ENCODE measurements around the gene RARS1. TPM values are rescaled to one million over a fixed set of nuclear protein-coding genes. Genes with fewer than 3 reads are reported as not detected.

RARS1 gene
- total and polyA plus RNA-seq, 7 donors, result 27.2 to 69.3 (median 39.6) TPM

DNA sequence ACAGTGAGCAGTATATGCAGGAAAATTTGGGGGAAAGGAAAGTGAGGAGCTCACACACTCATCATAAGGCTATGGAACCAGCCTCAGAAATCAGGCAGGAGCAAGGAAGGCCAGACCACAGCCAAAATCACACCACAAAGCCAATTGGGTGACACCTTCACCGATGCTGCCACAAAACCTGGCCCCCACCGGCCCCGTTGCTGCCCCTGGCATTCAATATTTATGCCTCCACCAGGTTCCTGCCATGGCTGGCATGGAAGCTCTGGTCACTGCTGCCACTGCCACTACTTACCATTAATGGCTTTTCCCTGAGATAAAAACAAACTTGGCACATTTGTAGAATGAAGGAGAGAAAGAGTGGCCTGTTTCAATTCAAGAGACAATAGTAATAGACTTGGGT, 28.7 kb upstream of the RARS1 start:
- Histone ChIP-seq H3K4me3 (no peak overlapping the region), H3K27me3 (ENCODE audit: insufficient read depth in 3 of 3, low read length in 2 of 3) (peaks cover 0 to 4% (median 0%) of the 10 kb centered on the region in 3 donors), H3K9me3 (no peaks in the 10 kb centered on the region), H3K4me1 (no peaks in the 10 kb centered on the region), H3K27ac (no peak overlapping the region), H3K36me3 (ENCODE audit: insufficient read depth in 1 of 2, low read depth in 1 of 2) (no peaks in the 10 kb centered on the region)
- TF ChIP-seq CTCF (IDR thresholded peaks at IDR 0.05), result no peak
- DNase-seq (no peak), ATAC-seq (no peak)
- intact Hi-C loops (cut with DNase I), result no loop called here
- WGBS, 3 donors, result 92 to 100% (median 96%) methylated on average over 3 of the region's 3 CpGs

DNA sequence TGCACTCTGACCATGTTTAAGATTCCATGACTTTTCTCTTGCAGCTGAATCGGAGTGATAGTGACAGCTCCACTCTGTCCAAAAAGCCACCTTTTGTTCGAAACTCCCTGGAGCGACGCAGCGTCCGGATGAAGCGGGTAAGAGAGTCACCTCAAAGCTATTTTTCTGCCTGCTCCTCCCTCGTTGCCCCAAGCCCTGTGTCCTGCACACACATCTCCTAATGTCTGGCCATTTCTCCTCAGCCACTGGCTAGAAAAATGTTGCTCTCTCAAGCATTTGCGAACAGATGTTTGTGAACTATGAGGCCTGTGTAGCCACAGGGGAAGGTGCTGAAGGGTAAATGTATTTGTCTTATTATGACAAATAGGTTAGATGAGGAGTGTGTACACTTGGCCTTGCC, 25.7 kb upstream of the RARS1 start:
- ATAC-seq (no peak), DNase-seq (no peak)
- intact Hi-C loops (cut with DNase I), result no loop called here
- 86 to 92% (median 90%) methylated on average over 9 of the region's 9 CpGs for WGBS, 3 donors
- Histone ChIP-seq H3K9me3 (no peaks in the 10 kb centered on the region), H3K4me3 (no peak overlapping the region), H3K36me3 (ENCODE audit: insufficient read depth in 1 of 2, low read depth in 1 of 2) (no peaks in the 10 kb centered on the region), H3K4me1 (no peaks in the 10 kb centered on the region), H3K27ac (no peak overlapping the region), H3K27me3 (ENCODE audit: insufficient read depth in 3 of 3, low read length in 2 of 3) (peaks cover 0 to 2% (median 0%) of the 10 kb centered on the region in 3 donors)
- TF ChIP-seq CTCF (IDR thresholded peaks at IDR 0.05), result no peak

GRCh38 chr5:168463081-168463480, 23.2 kb upstream of the RARS1 start:
- no peak for TF ChIP-seq CTCF (IDR thresholded peaks at IDR 0.05)
- no peaks in the 10 kb centered on the region for H3K4me1 ChIP-seq
- intact Hi-C loops (cut with DNase I), result no loop called here
- no peaks in the 10 kb centered on the region for H3K9me3 ChIP-seq
- DNase-seq (no peak), ATAC-seq (no peak)
- H3K4me3 ChIP-seq, result no peak overlapping the region
- no peak overlapping the region for H3K27ac ChIP-seq
- H3K36me3 ChIP-seq (ENCODE audit: insufficient read depth in 1 of 2, low read depth in 1 of 2), result no peaks in the 10 kb centered on the region
- WGBS, 3 donors, result 82 to 86% (median 85%) methylated on average over 2 of the region's 2 CpGs
- H3K27me3 ChIP-seq (ENCODE audit: insufficient read depth in 3 of 3, low read length in 2 of 3), result peaks cover 0 to 3% (median 0%) of the 10 kb centered on the region in 3 donors

- no peak for DNase-seq
- Histone ChIP-seq H3K36me3 (ENCODE audit: insufficient read depth in 1 of 2, low read depth in 1 of 2) (no peaks in the 10 kb centered on the region), H3K9me3 (no peaks in the 10 kb centered on the region), H3K4me3 (no peak overlapping the region), H3K4me1 (no peaks in the 10 kb centered on the region), H3K27me3 (ENCODE audit: insufficient read depth in 3 of 3, low read length in 2 of 3) (peaks cover 0 to 3% (median 0%) of the 10 kb centered on the region in 3 donors), H3K27ac (no peak overlapping the region)
- TF ChIP-seq CTCF (IDR thresholded peaks at IDR 0.05), result no peak
- intact Hi-C loops (cut with DNase I), result no loop called here
- 52 to 57% (median 56%) methylated on average over 5 of the region's 5 CpGs for WGBS, 3 donors
- no peak for ATAC-seq
Measured at GRCh38 chr5:168464214-168464613, 22.1 kb upstream of the RARS1 start.

DNA sequence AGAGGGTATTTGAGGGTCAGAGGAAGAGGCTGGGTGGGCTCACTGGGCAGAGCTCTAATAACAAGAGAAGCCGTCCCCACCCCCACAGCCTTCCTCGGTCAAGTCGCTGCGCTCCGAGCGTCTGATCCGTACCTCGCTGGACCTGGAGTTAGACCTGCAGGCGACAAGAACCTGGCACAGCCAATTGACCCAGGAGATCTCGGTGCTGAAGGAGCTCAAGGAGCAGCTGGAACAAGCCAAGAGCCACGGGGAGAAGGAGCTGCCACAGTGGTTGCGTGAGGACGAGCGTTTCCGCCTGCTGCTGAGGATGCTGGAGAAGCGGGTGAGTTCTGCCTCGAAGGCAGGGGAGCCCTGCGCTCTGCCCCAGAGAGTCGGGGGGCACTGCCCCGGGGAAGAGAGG, 21.6 kb upstream of the RARS1 start:
- no peak for TF ChIP-seq CTCF (IDR thresholded peaks at IDR 0.05)
- H3K9me3 ChIP-seq, result no peaks in the 10 kb centered on the region
- 89 to 91% (median 91%) methylated on average over 20 of the region's 20 CpGs for WGBS, 3 donors
- no peak overlapping the region for H3K27ac ChIP-seq
- H3K36me3 ChIP-seq (ENCODE audit: insufficient read depth in 1 of 2, low read depth in 1 of 2), result no peaks in the 10 kb centered on the region
- ATAC-seq (no peak), DNase-seq (no peak)
- H3K4me1 ChIP-seq, result no peaks in the 10 kb centered on the region
- peaks cover 0 to 3% (median 0%) of the 10 kb centered on the region in 3 donors for H3K27me3 ChIP-seq (ENCODE audit: insufficient read depth in 3 of 3, low read length in 2 of 3)
- intact Hi-C loops (cut with DNase I), result no loop called here
- H3K4me3 ChIP-seq, result no peak overlapping the region
